Thyroid gland (tissue), 4 donors: ENCODE data around the gene PDE11A.
"Not testable (repeated sequence)": the region's sequence is repeated elsewhere in the genome, so short reads cannot be mapped to it uniquely, and the experiment has no call there.

Experiments used
- CTCF ChIP-seq, 6 experiments: fragments of 200-600 bp in 3 of 6; fragments of 450-650 bp in 3 of 6; sonication (generic) in 3 of 6; IDR thresholded peaks; one replicate each; pipeline ENCODE4 v1.5.1; 2016 to 2019; ENCODE audit warnings: antibody characterized with exemption in 6 of 6, mild to moderate bottlenecking in 2 of 6, inconsistent platforms in 1 of 6, moderate library complexity in 1 of 6
- POLR2A ChIP-seq, 2 donors: fragments of 450-650 bp; IDR thresholded peaks; one replicate each; pipeline ENCODE4 v1.6.1; 2017; ENCODE audit warnings: antibody characterized with exemption in 2 of 2, mild to moderate bottlenecking in 2 of 2, moderate library complexity in 1 of 2

- TF ChIP-seq CTCF, POLR2A (IDR thresholded peaks at IDR 0.05): not testable (repeated sequence)
These were observed 21.3 kb downstream of the PDE11A start for GRCh38 chr2:178051257-178051656.
